Transverse colon (tissue), 4 donors: ENCODE measurements around the gene CCT8L2. TPM values are rescaled to one million over a fixed set of nuclear protein-coding genes. Genes with fewer than 3 reads are reported as not detected.
"Not testable (repeated sequence)": the region's sequence is repeated elsewhere in the genome, so short reads cannot be mapped to it uniquely, and the experiment has no call there.

Experiments used
- DNase-seq: peaks from one replicate; pipeline ENCODE4 v3.0.0-alpha.2; 2019
- H3K27ac ChIP-seq, 4 donors: fragments of 200-600 bp; sonication (generic); 2 replicates each; pipeline ENCODE4 v1.5.1; 2016 to 2018; ENCODE audit warnings: inconsistent platforms in 4 of 4
- H3K27me3 ChIP-seq: fragments of 200-600 bp; sonication (generic); 2 replicates; pipeline ENCODE4 v1.5.1; 2017; ENCODE audit warnings: inconsistent platforms
- H3K36me3 ChIP-seq, 4 donors: fragments of 200-600 bp; sonication (generic); 2 replicates each; pipeline ENCODE4 v1.5.1; 2017 to 2019; ENCODE audit warnings: inconsistent platforms in 4 of 4
- H3K4me1 ChIP-seq, 4 donors: fragments of 200-600 bp; sonication (generic); 2 replicates each; pipeline ENCODE4 v1.5.1; 2017 to 2020; ENCODE audit warnings: inconsistent platforms in 4 of 4
- H3K4me3 ChIP-seq, 4 donors: fragments of 200-600 bp; sonication (generic); 1 replicate in 1 of 4; 2 replicates in 3 of 4; pipeline versions ENCODE4 v1.5.1 to v1.6.1; 2017 to 2019; ENCODE audit warnings: inconsistent platforms in 4 of 4
- H3K9me3 ChIP-seq, 2 donors: fragments of 200-600 bp; sonication (generic); 2 replicates each; pipeline ENCODE4 v1.5.1; 2017 to 2019; ENCODE audit warnings: inconsistent platforms in 2 of 2
- EP300 ChIP-seq: sonication (generic); formaldehyde crosslinking; IDR thresholded peaks from one replicate; pipeline ENCODE4 v1.6.1; 2017; ENCODE audit warnings: antibody characterized with exemption, low read depth
- POLR2A ChIP-seq: fragments of 450-650 bp; IDR thresholded peaks from one replicate; pipeline ENCODE4 v1.6.1; 2016; ENCODE audit warnings: antibody characterized with exemption, mild to moderate bottlenecking, moderate library complexity
- POLR2AphosphoS5 ChIP-seq, 3 donors: sonication (generic); formaldehyde crosslinking; IDR thresholded peaks; one replicate each; pipeline ENCODE4 v1.6.1; 2016; ENCODE audit warnings: antibody characterized with exemption in 3 of 3
- WGBS, 2 donors: methylation state at CpG; one replicate each; pipeline ENCODE4 v1.1.5; 2018; ENCODE audit warnings: low coverage in 1 of 2; 5-methylcytosine and 5-hydroxymethylcytosine counted together
- in situ Hi-C, 4 donors: fragments of 200-750 bp; cut with MboI; loops; one replicate each; pipeline versions ENCODE4 v1.15.0 to v1.15.1; 2017; ENCODE audit warnings: low sequenced_read_pairs in 3 of 4, low pct_ligation_motif_present in 1 of 4, low pct_unique_long_range_greater_than_20kb in 1 of 4
- intact Hi-C: fragments of 100-400 bp; cut with DNase I; formaldehyde crosslinking; loops from one replicate; pipeline ENCODE4 v1.15.1; 2023; ENCODE audit warnings: low total_unique reads
- total RNA-seq, 4 donors: library from RNA; depleted of rRNA; stranded (reverse); fragments of >200 nt; gene quantifications; one replicate each; pipeline ENCODE4 v1.1.0, GENCODE V29; 2016

CCT8L2 gene
- total RNA-seq, 4 donors from 2014 or later: not detected

DNA sequence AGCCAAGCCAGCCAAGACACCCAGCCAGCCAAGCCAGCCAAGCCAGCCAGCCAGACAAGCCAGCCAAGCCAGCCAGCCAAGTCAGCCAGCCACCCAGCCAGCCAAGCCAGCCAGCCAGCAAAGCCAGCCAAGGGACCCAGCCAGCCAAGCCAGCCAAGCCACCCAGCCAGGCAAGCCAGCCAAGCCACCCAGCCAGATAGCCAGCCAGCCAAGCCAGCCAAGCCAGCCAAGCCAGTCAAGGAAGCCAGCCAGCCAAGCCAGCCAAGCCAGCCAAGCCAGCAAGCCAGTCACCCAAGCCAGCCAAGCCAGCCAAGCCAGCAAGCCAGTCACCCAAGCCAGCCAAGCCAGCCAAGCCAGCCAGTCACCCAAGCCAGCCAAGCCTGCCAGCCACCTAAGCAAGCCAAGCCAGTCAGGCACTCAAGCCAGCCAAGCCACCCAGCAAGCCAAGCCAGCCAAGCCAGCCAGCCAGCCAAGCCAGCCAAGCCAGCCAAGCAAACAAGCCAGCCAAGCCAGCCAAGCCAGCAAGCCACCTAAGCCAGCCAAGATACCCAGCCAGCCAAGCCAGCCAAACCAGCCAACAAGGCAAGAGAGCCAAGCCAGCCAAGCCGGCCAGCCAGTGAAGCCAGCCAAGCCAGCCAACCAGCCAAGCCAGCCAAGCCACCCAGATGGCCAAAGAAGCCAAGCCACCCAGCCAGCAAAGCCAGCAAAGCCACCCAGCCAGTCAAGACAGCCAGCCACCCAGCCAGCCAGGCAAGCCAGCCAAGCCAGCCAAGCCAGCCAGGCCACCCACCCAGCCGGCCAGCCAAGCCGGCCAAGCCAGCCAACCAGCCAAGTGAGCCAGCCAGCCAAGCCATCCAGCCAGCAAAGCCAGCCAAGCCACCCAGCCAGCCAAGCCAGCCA lies 33.3 kb downstream of the CCT8L2 start:
- no peaks in the 10 kb centered on the region for H3K36me3 ChIP-seq
- no peak for TF ChIP-seq POLR2A
- no peak for TF ChIP-seq POLR2AphosphoS5 (IDR thresholded peaks at IDR 0.05)
- no peak for TF ChIP-seq EP300
- DNase-seq: no peak
- intact Hi-C loops: no loop called here
- no peaks in the 10 kb centered on the region for H3K4me1 ChIP-seq
- no peak overlapping the region for H3K4me3 ChIP-seq
- WGBS, 2 donors: 83% methylated on average over 1 of the region's 3 CpGs; no CpG with 5 or more reads in 1 of the 2 donors
- H3K27ac ChIP-seq: no peak overlapping the region
- in situ Hi-C loops: no loop called here
- H3K27me3 ChIP-seq: no peaks in the 10 kb centered on the region
- H3K9me3 ChIP-seq: peaks cover 0 to 4% of the 10 kb centered on the region in 2 donors

DNA sequence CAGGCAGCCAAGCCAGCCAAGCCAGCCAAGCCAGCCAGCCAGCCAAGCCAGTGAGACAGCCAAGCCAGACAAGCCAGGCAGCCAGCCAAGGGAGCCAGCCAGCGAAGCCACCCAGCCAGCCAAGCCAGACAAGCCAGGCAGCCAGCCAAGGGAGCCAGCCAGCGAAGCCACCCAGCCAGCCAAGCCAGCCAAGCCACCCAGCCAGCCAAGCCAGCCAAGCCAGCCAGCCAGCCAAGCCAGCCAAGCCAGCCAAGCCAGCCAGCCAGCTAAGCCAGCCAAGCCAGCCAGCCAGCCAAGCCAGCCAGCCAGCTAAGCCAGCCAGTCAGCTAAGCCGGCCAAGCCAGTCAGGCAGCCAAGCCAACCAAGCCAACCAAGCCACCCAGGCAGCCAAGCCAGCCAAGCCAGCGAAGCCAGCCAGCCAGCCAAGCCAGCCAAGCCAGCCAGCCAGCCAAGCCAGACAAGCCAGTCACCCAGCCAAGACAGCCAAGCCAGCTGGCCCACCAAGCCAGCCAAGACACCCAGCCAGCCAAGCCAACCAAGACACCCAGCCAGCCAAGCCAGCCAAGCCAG lies 34.1 kb downstream of the CCT8L2 start:
- H3K4me1 ChIP-seq, H3K36me3 ChIP-seq, H3K4me3 ChIP-seq, H3K9me3 ChIP-seq, in situ Hi-C loops, H3K27me3 ChIP-seq, DNase-seq, intact Hi-C loops, H3K27ac ChIP-seq: not testable (repeated sequence)
- WGBS, 2 donors: 66% methylated on average over 4 of the region's 4 CpGs; no CpG with 5 or more reads in 1 of the 2 donors

DNA sequence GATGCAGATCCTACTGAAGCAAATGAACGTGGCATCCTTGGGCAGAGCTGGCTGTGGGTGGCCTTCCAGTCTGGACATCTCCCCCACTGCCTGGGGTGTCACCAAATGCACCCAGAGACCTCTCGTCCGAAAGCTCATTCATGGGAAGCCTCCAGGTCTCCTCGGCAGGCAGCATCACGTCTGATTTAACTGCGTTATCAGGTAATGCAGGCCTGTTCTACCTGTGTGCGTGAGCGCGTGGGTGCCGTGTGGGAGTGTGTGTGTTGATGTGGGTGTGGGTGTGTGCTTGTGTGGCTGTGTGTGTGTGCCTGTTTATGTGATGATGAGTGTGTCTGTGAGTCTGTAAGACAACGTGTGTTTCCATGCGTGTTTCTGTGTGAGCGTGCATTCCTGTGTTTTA lies 35.1 kb downstream of the CCT8L2 start:
- H3K9me3 ChIP-seq, in situ Hi-C loops, H3K27me3 ChIP-seq, intact Hi-C loops, H3K27ac ChIP-seq, H3K4me1 ChIP-seq, DNase-seq, H3K4me3 ChIP-seq, H3K36me3 ChIP-seq: not testable (repeated sequence)
- 84% methylated on average over 13 of the region's 13 CpGs; no CpG with 5 or more reads in 1 of the 2 donors for WGBS, 2 donors

DNA sequence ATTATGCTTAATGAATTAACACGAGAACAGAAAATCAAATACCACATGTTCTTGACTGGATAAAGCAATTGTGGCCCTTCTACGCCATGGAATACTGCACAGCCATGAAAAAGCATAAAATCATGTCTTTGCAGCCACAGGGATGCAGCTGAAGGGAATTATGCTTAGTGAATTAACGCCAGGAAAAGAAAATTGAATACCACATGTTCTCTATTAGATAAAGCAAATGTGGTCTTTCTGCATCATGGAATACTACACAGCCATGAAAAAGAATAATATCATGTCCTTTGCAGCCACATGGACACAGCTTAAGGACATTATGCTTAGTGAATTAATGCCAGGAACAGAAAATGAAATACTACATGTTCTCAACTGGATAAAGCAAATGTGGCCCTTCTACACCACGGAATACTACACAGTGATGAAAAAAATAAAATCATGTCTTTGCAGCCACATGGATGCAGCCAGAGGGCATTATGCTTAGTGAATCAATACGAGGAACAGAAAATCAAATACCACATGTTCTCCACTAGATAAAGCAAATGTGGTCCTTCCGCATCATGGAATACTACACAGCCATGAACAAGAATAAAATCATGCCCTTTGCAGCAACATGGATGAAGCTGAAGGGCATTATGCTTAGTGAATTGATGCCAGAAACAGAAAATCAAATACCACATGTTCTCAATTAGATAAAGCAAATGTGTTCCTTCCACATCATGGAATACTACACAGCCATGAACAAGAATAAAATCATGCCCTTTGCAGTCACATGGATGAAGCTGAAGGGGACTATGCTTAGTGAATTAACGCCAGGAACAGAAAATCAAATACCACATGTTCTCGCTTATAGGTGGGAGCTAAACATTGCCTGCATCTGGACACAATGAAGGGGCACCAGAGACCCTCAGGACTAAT lies 37.3 kb downstream of the CCT8L2 start:
- H3K4me3 ChIP-seq, intact Hi-C loops, H3K4me1 ChIP-seq, H3K9me3 ChIP-seq, DNase-seq, in situ Hi-C loops, H3K36me3 ChIP-seq, H3K27me3 ChIP-seq, H3K27ac ChIP-seq: not testable (repeated sequence)
- 74 to 83% methylated on average over 6 to 8 of the region's 8 CpGs for WGBS, 2 donors

DNA sequence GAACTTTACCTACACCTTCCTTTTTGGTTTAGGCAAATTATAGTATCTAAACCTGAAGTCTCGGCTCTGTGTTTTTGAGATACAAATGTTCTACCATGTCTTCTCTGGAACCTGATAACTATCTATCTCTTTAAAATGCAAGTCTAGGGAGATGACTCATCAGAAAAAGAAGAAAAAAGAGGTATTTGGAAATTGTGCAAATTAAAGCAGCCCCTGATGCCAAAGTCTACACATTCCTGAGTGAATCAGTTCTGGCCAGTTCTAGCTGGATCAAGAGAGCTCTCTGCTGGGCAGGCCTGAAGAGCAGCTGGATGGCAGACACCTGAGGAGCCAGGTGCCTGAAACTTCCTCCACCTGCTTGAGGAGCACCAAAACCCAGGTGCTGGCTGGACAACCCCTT lies 49.3 kb downstream of the CCT8L2 start:
- DNase-seq, in situ Hi-C loops, H3K4me1 ChIP-seq, H3K27me3 ChIP-seq, H3K4me3 ChIP-seq, H3K36me3 ChIP-seq, H3K9me3 ChIP-seq, intact Hi-C loops, H3K27ac ChIP-seq: not testable (repeated sequence)
- WGBS, 2 donors: 69% methylated on average over 1 of the region's 1 CpG; no CpG with 5 or more reads in 1 of the 2 donors

Other genes with a start within 250 kb of the CCT8L2 start
- gene XKR3, start 232.6 kb upstream of the CCT8L2 start, total RNA-seq: not detected